ENCODE data around the gene SEC22C. TPM values are rescaled to one million over a fixed set of nuclear protein-coding genes. Genes with fewer than 3 reads are reported as not detected.

The SEC22C gene
- total RNA-seq, 2 donors from 2014 or later = 35.2 to 38.4 TPM

DNA sequence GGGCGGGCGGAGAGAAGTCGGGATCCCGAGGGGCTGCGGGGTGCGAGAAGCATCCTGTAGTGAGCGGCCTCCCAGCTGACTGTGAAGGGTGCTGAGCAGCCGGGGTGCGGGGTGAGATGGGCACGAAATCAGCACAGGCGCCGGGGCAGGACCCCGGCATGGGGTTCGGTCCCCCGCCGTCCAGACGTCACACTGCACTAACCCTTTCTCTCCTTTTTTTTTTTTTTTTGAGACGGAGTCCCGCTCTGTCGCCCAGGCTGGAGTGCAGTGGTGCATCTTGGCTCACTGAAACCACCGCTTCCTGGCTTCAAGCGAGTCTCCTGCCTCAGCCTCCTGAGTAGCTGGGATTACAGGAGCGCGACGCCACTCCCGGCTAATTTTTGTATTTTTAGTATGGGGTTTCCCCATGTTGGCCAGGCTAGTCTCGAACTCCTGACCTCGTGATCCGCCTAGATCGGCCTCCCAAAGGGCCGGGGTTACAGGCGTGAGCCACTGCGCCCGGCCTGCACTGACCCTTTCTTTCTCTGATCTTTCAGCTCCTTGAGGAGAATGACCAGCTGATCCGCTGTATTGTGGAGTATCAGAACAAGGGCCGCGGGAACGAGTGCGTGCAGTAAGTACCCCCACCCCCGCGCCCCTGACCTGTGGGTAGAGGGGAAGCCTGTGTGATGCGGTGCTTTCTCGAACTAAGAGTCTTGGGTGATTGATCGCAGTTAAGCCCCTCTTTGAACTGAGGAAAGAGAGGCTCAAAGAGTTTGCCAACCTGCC lies 9.4 kb upstream of the SEC22C start:
- peaks cover 28% of the 10 kb centered on the region for H3K36me3 ChIP-seq (ENCODE audit: control insufficient read depth, insufficient read depth, low read length)
- H3K27ac Mint-ChIP-seq = peak overlapping the region; percentile 93
- no peaks in the 10 kb centered on the region for H3K27me3 Mint-ChIP-seq (ENCODE audit: insufficient read depth)
- 6 to 10% methylated on average over 25 to 44 of the region's 44 CpGs for WGBS, 2 experiments (ENCODE audit: insufficient coverage in 1 of 2, insufficient read length in 1 of 2)
- no peaks in the 10 kb centered on the region for H3K27me3 ChIP-seq (ENCODE audit: control insufficient read depth, insufficient read depth, low read length, poor library complexity, severe bottlenecking)
- peak overlapping the region; percentile 86 for H3K4me3 Mint-ChIP-seq
- DNase-seq = peak; percentile 61
- no peaks in the 10 kb centered on the region for H3K9me3 Mint-ChIP-seq
- H3K9ac ChIP-seq (ENCODE audit: extremely low read depth, low read length, poor library complexity, severe bottlenecking) = peak overlapping the region; percentile 58
- TF ChIP-seq CTCF (conservative IDR thresholded peaks at IDR 0.05) = no peak
- H3K4me1 Mint-ChIP-seq = peaks cover 41% of the 10 kb centered on the region
- peak overlapping the region; percentile 17 for H3K27ac ChIP-seq (ENCODE audit: low read depth, low read length)
- H3K4me3 ChIP-seq (ENCODE audit: low read length) = peak overlapping the region; percentile 88
- peaks cover 13% of the 10 kb centered on the region for H3K36me3 Mint-ChIP-seq (ENCODE audit: low read depth)
- H3K9me3 ChIP-seq (ENCODE audit: control insufficient read depth, low read length) = no peaks in the 10 kb centered on the region
- peaks cover 8% of the 10 kb centered on the region for H3K4me1 ChIP-seq (ENCODE audit: control insufficient read depth, insufficient read depth, low read length)

DNA sequence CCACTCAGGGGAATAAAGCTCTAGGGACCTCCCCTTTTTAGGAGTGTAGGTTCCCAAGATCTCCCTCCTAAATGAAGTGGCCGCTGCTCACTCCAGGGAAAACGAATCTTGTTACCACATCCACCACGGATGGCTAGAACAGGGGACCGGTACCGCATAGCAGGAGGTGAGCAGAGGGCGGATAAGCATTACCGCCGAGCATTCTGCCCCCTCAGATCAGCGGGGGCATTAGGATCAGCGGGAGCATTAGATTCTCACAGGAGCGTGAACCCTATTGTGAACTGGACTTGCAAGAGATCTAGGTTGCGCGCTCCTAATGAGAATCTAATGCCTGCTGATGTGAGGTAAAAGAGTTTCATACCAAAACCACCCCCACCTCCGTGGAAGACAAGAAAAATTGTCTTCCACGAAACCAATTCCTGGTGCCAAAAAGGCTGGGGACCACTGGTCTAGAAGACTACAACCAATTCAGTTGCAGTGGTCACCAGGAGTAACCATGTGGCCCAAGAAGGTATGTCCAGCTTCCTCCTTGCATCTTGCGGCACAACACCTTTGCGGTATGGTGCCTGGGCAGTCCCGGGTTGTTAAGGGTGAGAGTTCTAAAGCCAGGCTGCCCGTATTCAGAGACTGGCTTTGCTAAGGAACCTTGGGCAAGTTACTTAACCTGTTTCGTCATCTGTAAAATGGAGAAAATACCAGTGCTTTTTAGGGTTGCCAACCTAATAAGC lies 7.8 kb upstream of the SEC22C start:
- Histone ChIP-seq H3K9me3 (ENCODE audit: control insufficient read depth, low read length) (no peaks in the 10 kb centered on the region), H3K9ac (ENCODE audit: extremely low read depth, low read length, poor library complexity, severe bottlenecking) (no peak overlapping the region), H3K36me3 (ENCODE audit: control insufficient read depth, insufficient read depth, low read length) (peaks cover 20% of the 10 kb centered on the region), H3K4me3 (ENCODE audit: low read length) (peak overlapping the region; percentile 88), H3K27ac (ENCODE audit: low read depth, low read length) (no peak overlapping the region), H3K4me1 (ENCODE audit: control insufficient read depth, insufficient read depth, low read length) (no peaks in the 10 kb centered on the region), H3K27me3 (ENCODE audit: control insufficient read depth, insufficient read depth, low read length, poor library complexity, severe bottlenecking) (no peaks in the 10 kb centered on the region)
- Mint-ChIP-seq H3K36me3 (ENCODE audit: low read depth) (peaks cover 12% of the 10 kb centered on the region), H3K9me3 (no peaks in the 10 kb centered on the region), H3K4me1 (peaks cover 29% of the 10 kb centered on the region), H3K4me3 (peak overlapping the region; percentile 86), H3K27me3 (ENCODE audit: insufficient read depth) (no peaks in the 10 kb centered on the region), H3K27ac (peak overlapping the region; percentile 93)
- 95 to 97% methylated on average over 15 to 20 of the region's 20 CpGs for WGBS, 2 experiments (ENCODE audit: insufficient coverage in 1 of 2, insufficient read length in 1 of 2)
- no peak for TF ChIP-seq CTCF (conservative IDR thresholded peaks at IDR 0.05)
- DNase-seq = peak; percentile 48

DNA sequence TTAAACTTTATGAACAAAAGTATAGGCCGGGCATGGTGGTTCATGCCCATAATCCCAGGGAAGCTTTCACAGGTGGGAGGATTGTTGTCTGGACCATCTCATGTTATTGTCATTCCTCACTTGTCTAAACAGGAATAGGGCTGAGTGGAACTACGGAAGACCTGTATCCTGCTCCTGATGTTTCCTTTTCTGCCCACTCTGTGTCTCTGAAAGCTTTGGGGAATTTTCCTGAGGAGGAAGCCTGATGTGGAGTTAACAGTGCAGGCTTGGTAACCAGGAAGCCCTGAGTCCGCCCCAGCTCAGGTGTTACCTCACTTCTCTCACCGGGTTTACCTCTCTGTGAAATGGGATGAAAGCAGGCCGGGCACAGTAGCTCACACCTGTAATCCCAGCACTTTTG lies 6.9 kb upstream of the SEC22C start:
- Mint-ChIP-seq H3K36me3 (ENCODE audit: low read depth) (peaks cover 4% of the 10 kb centered on the region), H3K4me1 (peaks cover 20% of the 10 kb centered on the region), H3K9me3 (no peaks in the 10 kb centered on the region), H3K4me3 (no peak overlapping the region), H3K27me3 (ENCODE audit: insufficient read depth) (no peaks in the 10 kb centered on the region), H3K27ac (no peak overlapping the region)
- Histone ChIP-seq H3K9me3 (ENCODE audit: control insufficient read depth, low read length) (no peaks in the 10 kb centered on the region), H3K4me1 (ENCODE audit: control insufficient read depth, insufficient read depth, low read length) (no peaks in the 10 kb centered on the region), H3K27me3 (ENCODE audit: control insufficient read depth, insufficient read depth, low read length, poor library complexity, severe bottlenecking) (no peaks in the 10 kb centered on the region), H3K36me3 (ENCODE audit: control insufficient read depth, insufficient read depth, low read length) (peaks cover 11% of the 10 kb centered on the region), H3K4me3 (ENCODE audit: low read length) (no peak overlapping the region), H3K27ac (ENCODE audit: low read depth, low read length) (no peak overlapping the region), H3K9ac (ENCODE audit: extremely low read depth, low read length, poor library complexity, severe bottlenecking) (no peak overlapping the region)
- TF ChIP-seq CTCF (conservative IDR thresholded peaks at IDR 0.05) = no peak
- 89 to 94% methylated on average over 3 to 5 of the region's 5 CpGs for WGBS, 2 experiments (ENCODE audit: insufficient coverage in 1 of 2, insufficient read length in 1 of 2)
- DNase-seq = no peak

All from endodermal cell (in vitro differentiated cells).